EL (cell line): ENCODE results near the gene APOL1.
A peak's percentile ranks its signal among the peaks of the same experiment; 100 is the strongest.
"Not testable (repeated sequence)": the region's sequence is repeated elsewhere in the genome, so short reads cannot be mapped to it uniquely, and the experiment has no call there.

Experiments used
- DNase-seq: peaks from one replicate; pipeline ENCODE4 v3.0.0-alpha.2; 2016

Gene APOL1

DNA sequence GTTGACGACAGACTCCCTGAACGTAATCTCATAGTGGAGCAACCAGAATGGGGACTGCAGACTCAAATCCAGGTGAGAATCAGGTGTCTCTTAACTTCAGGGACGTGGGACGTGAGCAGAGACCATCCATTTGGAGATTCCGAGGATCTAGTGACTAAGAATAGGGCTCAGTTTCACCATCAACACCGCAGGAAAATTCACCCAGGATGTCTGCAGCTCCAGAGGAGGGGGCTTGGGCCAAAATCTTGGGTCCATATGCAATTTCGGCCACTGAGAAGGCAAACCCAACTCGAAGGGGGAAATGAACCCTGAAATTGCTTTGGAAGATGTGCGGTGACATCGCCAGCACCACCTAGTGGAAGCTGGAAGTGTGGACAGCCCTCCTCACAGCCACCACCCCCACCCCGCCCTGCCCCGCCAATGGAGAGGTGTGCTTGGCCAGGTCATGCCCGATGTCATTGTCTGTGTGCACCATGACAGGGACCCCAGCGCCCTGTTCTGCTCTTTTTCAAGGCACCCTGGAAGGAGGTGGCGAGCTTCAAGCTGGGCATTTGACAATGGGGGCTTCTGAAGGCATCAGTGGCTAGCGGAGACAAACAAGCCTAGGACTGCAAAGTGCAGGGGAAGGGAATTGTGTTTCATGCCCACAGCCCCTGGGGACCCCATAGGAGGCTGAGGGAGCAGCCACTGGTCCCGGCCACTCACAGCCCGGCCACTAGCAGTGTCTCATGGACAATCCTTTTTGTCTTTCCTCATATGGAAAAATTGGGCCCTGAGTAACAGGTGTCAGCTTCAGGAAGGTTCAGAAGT, 24.8 kb downstream of the APOL1 start:
- DNase-seq = peak; percentile 66

DNA sequence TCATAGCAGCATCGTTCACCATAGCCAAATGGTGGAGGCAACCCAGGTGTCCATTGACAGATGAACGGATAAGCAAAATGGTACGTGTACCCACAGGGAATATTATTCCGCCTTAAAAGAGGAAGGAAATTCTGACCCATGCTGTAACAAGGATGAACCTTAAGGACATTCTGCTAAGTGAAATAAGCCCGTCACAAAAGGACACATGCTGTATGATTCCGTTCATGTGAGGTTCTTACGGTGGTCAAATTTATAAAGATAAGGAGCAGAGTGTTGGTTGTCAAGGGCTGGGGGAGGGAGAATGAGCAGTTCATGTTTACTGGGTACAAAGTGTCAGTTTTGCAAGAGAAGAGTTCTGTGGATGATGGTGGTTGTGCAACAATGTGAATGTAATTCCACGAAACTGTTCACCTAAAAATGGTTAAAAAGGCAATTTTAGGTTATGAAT, 26.3 kb downstream of the APOL1 start:
- DNase-seq = no peak

DNA sequence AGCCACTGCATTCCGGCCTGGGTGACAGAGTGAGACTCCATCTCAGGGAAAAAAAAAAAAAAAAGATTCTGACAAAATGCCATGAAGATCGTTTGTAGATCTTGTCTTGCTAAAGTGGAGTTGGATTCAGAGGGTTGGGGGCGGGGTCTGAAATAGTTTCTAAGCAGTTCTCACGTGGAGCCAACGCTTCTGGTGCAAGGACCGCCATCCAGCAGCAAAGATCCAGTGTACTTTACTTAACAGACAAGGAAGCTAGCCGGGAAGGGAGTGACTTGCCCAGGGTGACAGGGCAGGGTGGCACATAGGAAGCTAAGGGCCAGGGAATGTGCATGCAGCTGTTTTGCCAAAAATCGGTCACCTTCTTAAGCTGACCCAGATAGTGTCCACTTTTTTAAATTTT, 27.4 kb downstream of the APOL1 start:
- DNase-seq = no peak

DNA sequence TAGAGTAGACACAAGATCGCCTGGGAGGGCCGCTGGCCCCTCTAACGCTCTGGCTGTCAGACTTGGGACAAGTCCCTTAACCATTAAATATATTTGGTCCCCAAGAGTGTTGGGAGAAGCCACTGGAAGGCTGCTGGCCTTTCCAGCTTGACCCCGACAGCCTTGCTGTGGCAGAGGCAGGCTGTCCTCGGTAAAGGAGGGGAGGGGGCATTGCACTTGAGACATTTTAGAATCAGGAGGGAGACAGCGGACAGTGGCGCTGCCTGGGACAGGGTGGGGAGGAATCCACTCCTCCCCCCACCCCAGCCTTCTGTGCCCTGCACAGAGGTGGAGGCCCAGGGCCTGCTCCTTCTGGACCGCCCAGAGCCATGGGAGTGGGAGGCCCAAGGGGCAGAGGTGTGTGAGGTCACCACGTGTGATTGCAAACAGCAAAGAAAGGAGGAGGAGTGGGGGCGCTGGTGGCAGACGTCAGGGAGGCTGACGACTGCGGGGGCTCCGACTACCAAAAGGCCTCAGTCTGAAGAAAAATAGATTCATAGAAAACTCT, 28.9 kb downstream of the APOL1 start:
- DNase-seq = no peak

DNA sequence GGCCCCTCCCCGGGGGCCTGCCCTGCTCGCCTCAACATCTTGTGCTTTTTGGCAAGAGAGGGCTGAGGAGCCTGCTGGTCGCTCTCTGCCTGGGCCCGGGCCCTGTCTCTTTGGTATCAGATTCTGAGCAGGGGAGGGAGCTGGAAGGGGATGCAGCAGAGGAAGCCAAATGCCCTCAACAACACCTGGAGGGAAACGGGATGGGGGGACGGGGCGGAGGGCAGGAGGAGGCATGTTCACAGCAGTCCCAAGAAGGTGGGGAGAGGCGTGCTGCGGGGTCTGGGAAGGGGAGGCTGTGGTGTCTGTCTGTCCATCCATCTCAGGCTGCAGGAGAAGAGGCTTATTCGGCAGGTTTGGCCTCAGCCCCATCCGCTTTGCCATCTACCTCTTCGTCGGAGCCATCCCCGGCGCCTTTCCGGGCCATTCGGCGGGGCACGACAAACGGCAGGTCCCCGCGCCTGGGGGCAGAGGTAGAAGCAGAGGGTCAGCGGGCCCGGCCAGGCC, 29.4 kb downstream of the APOL1 start:
- no peak for DNase-seq

DNA sequence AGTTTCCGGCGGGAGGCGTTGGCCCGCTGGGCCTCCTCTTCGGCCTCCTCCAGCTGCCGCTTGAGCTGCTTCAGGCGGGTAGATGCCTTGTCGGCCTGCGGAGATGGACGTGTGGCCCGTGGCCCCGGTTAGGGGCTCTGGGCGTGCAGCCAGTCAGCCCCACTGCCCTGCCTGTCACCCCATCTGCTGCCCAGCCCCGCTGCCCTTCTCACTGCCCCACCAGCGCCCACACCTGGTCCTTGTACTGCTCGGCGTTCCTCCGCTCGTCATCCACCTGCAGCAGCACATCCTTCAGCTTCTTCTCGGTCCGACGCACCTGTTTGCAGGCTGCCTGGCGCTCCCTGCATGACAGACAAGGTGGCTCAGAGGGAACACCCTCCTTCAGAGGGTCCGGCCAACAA, 31.2 kb downstream of the APOL1 start:
- no peak for DNase-seq

DNA sequence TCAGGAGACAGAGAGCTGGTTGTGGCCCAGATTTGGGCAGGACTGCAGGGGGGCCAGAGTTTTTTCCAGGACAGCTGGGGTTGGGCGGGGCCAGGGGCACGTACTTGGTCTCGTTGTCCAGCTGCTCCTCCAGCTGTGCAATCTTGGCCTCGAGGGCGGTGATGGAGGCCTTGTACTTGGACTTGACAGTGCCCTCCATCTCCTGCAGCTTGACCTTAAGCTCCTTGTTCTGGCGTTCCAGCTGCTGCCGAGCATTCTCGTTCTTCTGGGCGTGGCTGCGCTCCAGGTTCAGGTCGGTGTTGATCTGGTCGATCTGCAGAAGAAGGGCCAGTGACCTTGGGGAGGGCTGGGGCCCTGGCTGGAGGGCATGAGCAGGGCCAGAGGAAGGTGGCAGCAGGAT, 32.1 kb downstream of the APOL1 start:
- no peak for DNase-seq

DNA sequence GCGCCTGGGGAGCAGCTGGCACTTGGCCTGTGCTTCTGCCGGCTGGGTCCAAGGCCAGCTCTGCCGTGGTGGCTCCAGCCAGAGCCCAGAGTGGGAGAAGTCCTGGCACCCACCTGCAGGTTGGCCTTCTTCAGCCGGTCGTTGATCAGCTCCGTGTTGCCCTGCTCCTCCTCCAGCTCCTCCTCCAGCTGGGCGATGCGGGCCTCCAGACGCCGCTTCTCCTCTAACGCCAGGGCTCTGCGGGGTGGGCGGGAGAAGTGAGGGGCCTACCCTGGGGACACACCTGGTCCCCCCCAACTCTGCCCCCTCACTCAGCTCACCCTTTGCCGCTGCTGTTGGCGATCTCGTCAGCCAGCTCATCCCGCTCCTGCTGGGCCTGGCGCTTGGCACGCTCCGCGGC, 32.6 kb downstream of the APOL1 start:
- DNase-seq = no peak

DNA sequence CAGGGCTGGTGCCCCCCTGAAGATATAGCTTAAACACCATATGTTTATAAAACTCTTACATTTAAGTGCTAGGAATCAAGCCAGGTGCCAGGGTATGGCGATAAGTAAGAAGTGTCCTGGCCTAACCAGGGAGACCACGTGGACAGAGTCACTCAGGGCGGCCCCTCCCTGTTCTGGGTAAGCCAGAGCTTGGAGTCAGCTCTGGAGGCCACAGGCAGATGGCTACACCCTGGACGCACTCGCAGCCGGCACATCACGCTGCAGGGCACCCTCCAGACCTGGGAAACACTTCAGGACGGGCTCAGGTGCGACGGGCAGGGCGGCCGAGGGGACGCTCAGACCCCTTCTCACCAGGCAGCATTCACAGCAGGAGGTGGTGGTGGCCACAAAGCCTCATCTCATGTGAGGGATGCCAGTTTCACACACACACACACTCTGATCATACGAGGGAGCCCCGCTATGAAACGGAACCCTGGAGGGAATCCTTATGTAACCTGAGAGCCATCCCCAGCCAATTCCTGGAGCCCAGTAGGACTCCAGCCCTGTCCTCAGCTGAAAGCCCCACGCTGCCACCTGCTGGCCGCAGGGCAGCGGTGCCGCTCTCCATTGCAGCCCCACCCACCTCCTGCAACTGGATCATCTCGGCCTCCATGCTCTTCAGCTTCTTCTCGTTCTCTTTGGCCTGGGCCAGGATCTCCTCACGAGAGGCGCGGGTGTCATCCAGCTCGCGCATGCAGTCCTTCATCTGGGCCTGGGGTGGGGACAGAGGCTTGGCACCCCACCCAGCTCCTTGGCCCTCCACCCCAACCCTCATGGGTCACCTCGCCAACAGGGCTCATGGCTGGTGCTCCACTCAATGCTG, 33.4 kb downstream of the APOL1 start:
- peak; percentile 71 for DNase-seq

DNA sequence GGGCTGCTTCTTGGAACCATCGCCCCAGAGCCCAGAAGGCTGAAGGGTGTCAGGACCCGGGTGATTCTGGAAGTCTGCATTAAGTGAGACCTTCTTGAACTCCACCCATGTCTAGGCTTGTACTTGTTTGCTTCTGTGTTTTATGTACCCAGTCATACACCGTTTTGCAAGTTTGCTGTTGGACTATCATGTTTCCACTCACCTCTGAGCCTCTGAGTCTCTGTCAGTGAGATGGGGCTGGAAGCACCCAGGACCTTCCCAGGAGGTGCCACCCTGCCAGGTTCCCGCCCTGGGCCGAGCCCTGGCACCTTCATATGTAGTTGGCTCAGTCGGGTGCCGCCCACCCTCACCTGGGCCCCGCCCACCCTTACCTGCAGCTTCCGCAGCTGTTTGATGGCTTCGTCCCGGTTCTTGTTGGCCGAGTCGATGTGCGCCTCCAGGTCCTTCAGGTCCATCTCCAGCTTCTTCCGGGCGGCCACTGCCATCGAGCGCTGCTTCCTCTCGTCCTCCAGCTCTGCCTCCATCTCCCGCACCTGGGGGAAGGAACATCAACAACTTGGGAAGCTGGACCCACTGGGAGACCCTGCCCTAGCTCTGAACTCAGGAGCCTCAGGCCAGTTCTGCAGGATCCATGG, 35.1 kb downstream of the APOL1 start:
- no peak for DNase-seq

DNA sequence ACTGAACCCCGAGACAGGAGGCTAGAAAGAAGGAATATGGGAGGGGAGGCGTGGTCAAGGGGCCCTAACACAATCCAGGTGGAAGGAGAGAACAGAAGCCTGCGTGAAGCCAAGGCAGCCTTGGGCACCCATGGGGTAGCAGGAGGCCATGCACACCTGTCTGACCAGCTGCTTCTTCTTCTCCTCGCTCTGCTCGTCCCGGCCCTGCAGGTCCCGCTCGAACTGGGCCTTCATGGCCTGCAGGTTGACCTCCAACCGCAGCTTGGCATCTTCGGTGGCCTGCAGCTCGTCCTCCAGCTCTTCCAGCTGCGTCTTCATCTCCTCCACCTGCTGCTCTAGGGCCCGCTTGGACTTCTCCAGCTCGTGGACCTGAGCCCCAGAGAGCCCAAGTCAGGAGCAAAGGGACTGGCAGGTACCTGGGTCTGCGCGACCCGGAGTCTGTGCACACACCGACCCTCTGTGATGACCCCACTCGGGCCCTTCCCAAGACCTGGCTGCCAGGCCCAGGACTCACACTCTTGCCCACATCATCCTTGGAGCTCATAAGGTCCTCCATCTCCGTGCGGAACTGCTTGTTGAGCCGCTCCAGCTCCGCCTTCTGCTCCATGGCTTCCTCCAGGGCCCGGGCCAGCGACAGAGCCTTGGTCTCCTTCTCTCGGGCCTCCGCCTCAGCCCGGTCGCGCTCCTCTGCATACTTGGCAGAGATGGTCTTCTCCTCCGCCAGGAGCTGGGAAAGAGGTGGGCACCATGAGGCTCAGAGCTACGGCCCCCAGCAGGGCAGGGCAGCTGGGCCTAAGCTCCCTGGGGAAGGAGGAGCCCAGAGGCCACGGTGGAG, 35.9 kb downstream of the APOL1 start:
- no peak for DNase-seq

DNA sequence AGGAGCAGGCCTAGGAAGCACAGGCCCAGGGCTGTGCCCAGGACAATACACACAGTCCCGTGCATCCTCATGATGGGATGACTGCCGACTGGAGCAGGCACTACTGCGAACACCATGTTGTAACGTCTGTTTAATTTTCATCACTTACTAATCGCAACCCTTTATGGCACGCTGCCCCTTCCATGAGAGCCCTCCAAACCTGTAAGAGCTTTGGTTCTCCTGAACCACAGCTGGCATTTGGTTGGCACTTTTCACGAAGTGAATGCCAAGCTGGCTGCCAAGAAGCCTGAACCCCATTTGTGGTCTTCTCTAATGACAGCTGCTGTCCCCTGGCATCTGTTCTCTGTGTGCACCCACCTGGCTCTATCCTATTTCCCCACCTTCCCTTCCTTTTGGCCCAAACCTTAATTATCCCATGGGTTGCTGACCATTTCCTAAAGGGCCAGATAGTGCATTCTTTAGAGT, 36.5 kb downstream of the APOL1 start:
- no peak for DNase-seq

DNA sequence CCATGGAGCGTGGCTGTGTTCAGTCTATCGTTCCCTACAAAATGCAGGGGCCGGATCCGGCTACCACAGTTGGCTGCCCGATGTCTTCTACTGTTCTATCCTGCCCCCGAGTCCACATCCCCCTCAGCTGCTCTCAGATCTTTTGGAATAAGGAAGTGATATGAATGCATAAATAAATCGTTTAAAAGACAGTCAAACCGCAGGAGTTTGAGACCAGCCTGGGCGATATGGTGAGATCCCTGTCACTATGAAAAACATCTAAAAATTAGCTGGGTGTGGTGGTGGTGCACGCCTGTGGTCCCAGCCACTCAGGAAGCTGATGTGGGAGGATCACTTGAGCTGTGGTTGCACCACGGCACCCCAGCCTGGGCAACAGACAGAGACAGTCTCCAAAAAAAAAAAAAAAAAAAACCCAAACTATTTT, 37.0 kb downstream of the APOL1 start:
- DNase-seq = not testable (repeated sequence)

DNA sequence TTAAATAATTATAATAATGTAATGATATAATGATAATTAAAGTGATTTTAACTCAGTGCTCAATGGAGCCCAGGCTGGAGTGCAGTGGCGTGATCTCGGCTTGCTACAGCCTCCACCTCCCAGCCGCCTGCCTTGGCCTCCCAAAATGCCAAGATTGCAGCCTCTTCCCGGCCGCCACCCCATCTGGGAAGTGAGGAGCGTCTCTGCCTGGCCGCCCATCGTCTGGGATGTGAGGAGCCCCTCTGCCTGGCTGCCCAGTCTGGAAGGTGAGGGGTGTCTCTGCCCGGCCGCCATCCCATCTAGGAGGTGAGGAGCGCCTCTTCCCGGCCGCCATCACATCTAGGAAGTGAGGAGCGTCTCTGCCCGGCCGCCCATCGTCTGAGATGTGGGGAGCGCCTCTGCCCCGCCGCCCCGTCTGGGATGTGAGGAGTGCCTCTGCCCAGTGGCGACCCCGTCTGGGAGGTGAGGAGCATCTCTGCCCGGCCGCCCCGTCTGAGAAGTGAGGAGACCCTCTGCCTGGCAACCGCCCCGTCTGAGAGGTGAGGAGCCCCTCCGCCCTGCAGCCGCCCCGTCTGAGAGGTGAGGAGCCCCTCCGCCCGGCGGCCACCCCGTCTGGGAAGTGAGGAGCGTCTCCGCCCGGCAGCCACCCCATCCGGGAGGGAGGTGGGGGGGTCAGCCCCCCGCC, 37.6 kb downstream of the APOL1 start:
- DNase-seq = not testable (repeated sequence)

DNA sequence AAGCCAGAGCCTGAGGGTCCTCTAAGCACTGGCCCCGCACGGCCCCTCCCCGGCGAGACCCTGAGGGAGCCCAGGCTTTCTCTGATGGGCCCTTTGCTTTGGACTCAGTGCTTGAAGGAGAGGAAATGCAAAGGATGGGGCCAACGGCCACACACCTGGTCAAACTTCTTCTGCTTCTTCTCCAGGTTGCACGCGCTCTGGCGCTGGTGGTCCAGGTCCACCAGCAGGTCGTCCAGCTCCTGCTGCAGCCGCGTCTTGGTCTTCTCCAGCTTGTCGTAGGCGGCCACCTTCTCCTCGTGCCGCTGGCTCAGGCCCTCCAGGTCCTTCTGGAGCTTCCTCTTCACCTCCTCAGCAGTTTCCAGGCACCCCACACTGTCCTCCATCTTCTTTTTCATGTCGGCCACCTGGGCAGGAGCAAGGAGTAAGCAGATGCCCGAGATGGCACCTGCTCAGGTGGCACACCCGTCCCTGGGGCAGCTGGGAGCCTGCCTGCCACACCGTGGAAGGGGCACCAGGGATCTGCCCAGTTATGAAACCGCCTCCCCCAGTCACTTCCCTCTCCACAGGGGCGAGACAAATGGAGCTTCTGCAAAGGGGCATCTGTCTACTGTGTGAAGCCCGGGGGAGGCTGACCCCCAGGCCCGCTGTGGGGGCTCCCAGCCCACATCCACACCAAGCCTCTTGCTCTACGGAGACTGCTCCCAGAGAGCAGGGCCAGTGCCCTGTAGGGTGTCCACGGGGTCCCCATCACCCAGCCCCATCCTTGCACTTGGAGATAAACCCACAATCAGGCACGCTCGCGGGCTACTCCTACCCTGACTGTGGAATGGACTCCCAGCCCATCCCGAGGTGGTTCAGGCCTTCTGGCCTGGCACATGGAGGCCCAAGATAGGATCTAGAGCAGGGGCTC, 39.2 kb downstream of the APOL1 start:
- DNase-seq = no peak

DNA sequence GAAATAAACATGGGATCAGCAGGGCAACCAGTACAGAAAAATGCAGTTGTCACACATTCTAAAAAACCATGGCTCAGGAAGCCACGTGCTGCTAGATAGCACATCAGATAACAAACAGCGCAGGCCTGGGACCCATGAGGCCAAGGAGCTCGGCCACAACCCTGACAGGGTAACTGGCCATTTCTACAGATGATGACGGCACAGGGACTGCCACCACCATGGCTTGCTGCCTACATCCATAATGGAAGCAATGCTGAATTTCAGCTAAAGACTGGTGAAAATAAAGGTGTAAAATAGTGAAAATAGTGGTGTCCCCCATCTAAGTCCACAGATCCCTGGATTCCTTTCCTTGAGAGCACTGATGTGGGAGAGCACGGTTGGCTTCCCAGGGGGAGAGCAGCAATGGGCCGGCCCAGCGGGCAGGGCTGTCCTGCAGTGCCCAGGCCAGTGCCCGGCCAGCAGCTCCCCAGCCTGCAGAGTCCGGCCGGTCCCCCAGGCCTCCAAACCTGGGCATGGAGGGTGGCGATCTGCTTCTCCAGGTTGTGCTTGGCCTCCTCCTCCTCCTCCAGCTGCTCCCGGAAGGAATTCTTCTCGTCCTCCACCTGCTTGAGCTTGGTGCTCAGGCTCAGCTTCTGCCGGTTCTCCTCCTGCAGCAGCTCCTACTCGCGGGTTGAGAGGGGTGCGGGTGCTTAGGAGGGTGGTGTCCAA, 40.0 kb downstream of the APOL1 start:
- no peak for DNase-seq

DNA sequence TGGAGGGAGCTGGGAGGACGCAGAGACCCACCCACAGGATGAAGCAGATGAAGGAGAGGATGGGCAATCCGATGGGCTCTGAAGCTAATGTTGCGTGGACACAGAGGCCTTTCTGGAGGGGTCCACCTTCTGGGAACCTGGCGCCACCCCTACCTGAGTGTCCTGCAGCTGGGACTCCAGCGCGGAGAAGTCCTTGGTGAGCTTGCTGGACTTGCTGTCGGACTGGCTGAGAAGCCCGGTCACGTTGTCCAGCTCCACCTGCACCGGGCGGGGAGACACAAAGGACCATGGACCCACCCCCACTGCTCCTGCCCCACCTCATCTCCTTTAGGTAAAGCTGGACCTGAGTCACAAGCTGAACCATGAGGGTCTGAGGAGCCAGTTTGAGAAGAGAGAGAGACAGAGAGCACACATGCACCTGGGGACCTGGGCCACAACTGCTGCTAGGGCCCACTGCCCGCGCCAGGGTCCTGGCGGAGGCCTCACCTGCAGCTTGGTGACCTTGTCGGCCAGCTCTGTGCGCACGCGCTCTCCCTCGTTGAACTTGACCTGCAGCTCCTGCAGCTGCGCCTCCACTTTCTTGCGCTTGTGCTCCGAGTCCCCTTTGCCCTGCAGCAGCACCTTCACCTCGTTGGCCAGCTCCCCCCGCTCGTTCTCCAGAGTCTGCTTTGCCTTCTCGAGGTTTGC, 40.8 kb downstream of the APOL1 start:
- DNase-seq = no peak

DNA sequence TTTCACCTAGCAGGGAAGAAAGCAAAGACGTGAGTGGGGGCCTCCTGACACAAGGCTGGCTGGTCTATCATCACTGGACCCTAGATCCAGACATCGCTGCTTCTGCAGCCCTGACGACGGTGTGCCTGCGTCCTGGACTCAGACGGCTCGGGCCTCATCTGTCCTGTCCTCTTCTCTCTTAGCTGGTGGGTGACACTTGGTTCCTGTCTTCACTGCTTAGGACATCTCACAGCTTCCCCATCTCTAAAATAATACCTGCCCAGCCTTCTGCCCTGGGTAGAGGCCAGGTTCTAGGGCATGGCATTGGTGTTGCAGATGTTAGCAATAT, 41.3 kb downstream of the APOL1 start:
- DNase-seq = no peak

DNA sequence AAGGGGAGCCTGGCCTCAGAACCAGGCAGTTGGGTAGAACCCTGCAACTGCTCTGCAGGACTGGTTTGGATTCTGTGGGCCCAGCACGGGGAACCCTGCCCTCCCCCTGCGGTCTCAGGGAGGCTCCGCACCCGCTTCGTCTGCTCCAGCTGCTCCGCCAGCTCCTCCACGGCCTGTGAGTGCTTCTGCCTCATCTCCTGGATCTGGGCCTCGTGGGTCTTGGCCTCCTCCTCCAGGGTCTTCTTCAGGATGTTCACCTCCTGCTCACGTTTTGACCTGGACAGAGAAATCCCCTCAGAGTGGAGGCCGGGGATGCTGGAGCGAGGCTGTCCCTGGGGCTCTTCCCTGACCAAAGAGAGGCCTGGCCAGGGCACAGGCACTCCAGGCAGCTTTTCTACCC, 41.9 kb downstream of the APOL1 start:
- DNase-seq = no peak
